NCI-H2029 treated with DMSO at 0.1 percent for 48 hours (cell line): ENCODE results near the gene SYNC.
"Not testable (repeated sequence)": the region's sequence is repeated elsewhere in the genome, so short reads cannot be mapped to it uniquely, and the experiment has no call there.

Experiments used
- DNase-seq: peaks from one replicate; lab custom pipeline; 2025; lab: John Stamatoyannopoulos, UW

The SYNC gene

GRCh38 chr1:32693455-32694174 is 9.0 kb downstream of the SYNC start:
- no peak for DNase-seq

GRCh38 chr1:32686387-32686786 is 16.2 kb downstream of the SYNC start:
- no peak for DNase-seq

GRCh38 chr1:32685498-32685897 is 17.1 kb downstream of the SYNC start:
- no peak for DNase-seq

GRCh38 chr1:32684167-32684811 is 18.3 kb downstream of the SYNC start:
- no peak for DNase-seq

- DNase-seq, result no peak
These were observed 19.2 kb downstream of the SYNC start for GRCh38 chr1:32683397-32683796.

- DNase-seq, result no peak
These were observed 20.6 kb downstream of the SYNC start for GRCh38 chr1:32681999-32682398.

- no peak for DNase-seq
These were observed 21.1 kb downstream of the SYNC start for GRCh38 chr1:32681509-32681908.

- no peak for DNase-seq
These were observed 21.9 kb downstream of the SYNC start for GRCh38 chr1:32680642-32681041.

GRCh38 chr1:32679993-32680392 is 22.6 kb downstream of the SYNC start:
- not testable (repeated sequence) for DNase-seq

- no peak for DNase-seq
These were observed 25.6 kb downstream of the SYNC start for GRCh38 chr1:32676945-32677344.

- DNase-seq, result not testable (repeated sequence)
These were observed 33.9 kb downstream of the SYNC start for GRCh38 chr1:32668716-32669115.

- no peak for DNase-seq
These were observed 35.5 kb downstream of the SYNC start for GRCh38 chr1:32666901-32667566.

GRCh38 chr1:32665915-32666314 is 36.7 kb downstream of the SYNC start:
- no peak for DNase-seq

- no peak for DNase-seq
These were observed 43.0 kb downstream of the SYNC start for GRCh38 chr1:32659581-32659980.

- DNase-seq, result no peak
These were observed 50.2 kb downstream of the SYNC start for GRCh38 chr1:32652244-32652962.

GRCh38 chr1:32651461-32652073 is 51.0 kb downstream of the SYNC start:
- DNase-seq, result no peak

- DNase-seq, result peak; percentile 90
These were observed 51.7 kb downstream of the SYNC start, which contains the start of gene RBBP4 for GRCh38 chr1:32650752-32651460. RBBP4 (plus strand) TSS chr1:32651208; CDS start chr1:32651307, 99 bp downstream.

GRCh38 chr1:32650248-32650751 is 52.3 kb downstream of the SYNC start, which contains the start of gene ZBTB8OS:
ZBTB8OS (minus strand) TSS chr1:32650550; CDS start chr1:32650529, 21 bp downstream.
- peak; percentile 94 for DNase-seq

- no peak for DNase-seq
These were observed 55.0 kb downstream of the SYNC start for GRCh38 chr1:32647308-32648134.

GRCh38 chr1:32644426-32644825 is 58.1 kb downstream of the SYNC start:
- no peak for DNase-seq
